Loucy (cell line): ENCODE measurements around the gene DNAI7.

ENCODE experiments used
- H2AFZ ChIP-seq: fragments of 200-600 bp; sonication (generic); 2 replicates; pipeline ENCODE4 v1.6.0; 2016; ENCODE audit warnings: antibody characterized with exemption, mild to moderate bottlenecking, low read length, moderate library complexity
- H3F3A ChIP-seq: fragments of 200-600 bp; 2 replicates; pipeline ENCODE4 v1.6.0; 2016; ENCODE audit warnings: antibody characterized with exemption, low read depth, mild to moderate bottlenecking
- H3K27me3 ChIP-seq: fragments of 200-600 bp; sonication (generic); 2 replicates; pipeline ENCODE4 v1.6.1; 2014; ENCODE audit warnings: low read length, mild to moderate bottlenecking; ENCODE audit not compliant: insufficient read depth, poor library complexity, severe bottlenecking
- H3K36me3 ChIP-seq: fragments of 200-600 bp; sonication (generic); 2 replicates; pipeline ENCODE4 v1.6.1; 2016; ENCODE audit warnings: low read length; ENCODE audit not compliant: insufficient read depth
- H3K4me1 ChIP-seq: fragments of 200-600 bp; sonication (generic); 2 replicates; pipeline ENCODE4 v1.5.1; 2014; ENCODE audit warnings: low read length, mild to moderate bottlenecking; ENCODE audit not compliant: insufficient read depth, poor library complexity, severe bottlenecking
- H3K4me2 ChIP-seq: fragments of 200-600 bp; sonication (generic); 2 replicates; pipeline ENCODE4 v1.6.0; 2014; ENCODE audit warnings: antibody characterized with exemption, low read length, low read depth, mild to moderate bottlenecking; ENCODE audit not compliant: poor library complexity, severe bottlenecking
- H3K4me3 ChIP-seq: fragments of 200-600 bp; sonication (generic); 2 replicates; pipeline ENCODE4 v1.5.1; 2014; ENCODE audit warnings: low read length, mild to moderate bottlenecking, mixed read lengths; ENCODE audit not compliant: poor library complexity, severe bottlenecking
- H3K79me2 ChIP-seq: fragments of 200-600 bp; sonication (generic); 2 replicates; pipeline ENCODE4 v1.6.1; 2014; ENCODE audit warnings: low read length; ENCODE audit not compliant: insufficient read depth
- H3K9ac ChIP-seq: fragments of 200-600 bp; sonication (generic); 2 replicates; pipeline ENCODE4 v1.6.0; 2014; ENCODE audit warnings: mild to moderate bottlenecking, low read depth, low read length, moderate library complexity; ENCODE audit not compliant: poor library complexity, severe bottlenecking
- H3K9me2 ChIP-seq: fragments of 200-600 bp; sonication (generic); replicated peaks from 2 replicates; pipeline ENCODE4 v1.6.1; 2016; ENCODE audit warnings: low read depth, low read length, mixed read lengths
- H3K9me3 ChIP-seq: fragments of 200-600 bp; sonication (generic); 2 replicates; pipeline ENCODE4 v1.6.1; 2014; ENCODE audit warnings: mild to moderate bottlenecking, antibody characterized with exemption, low read length, low read depth; ENCODE audit not compliant: insufficient read depth
- H4K20me1 ChIP-seq: fragments of 200-600 bp; sonication (generic); 2 replicates; pipeline ENCODE4 v1.6.0; 2014; ENCODE audit warnings: antibody characterized with exemption, low read length, mild to moderate bottlenecking; ENCODE audit not compliant: insufficient read depth, poor library complexity, severe bottlenecking
- CTCF ChIP-seq: fragments of 200-600 bp; sonication (generic); conservative IDR thresholded peaks from 2 replicates; pipeline ENCODE4 v1.5.1; 2014; ENCODE audit warnings: mild to moderate bottlenecking, antibody characterized with exemption, low read length
- EZH2phosphoT487 ChIP-seq: fragments of 200-600 bp; IDR thresholded peaks from 2 replicates; pipeline ENCODE4 v1.6.1; 2018; ENCODE audit warnings: antibody characterized with exemption, mild to moderate bottlenecking, moderate library complexity, borderline replicate concordance

The DNAI7 gene

GRCh38 chr12:25119020-25119419 is 75.9 kb downstream of the DNAI7 start:
- Histone ChIP-seq H3K4me2 (no peak overlapping the region), H3K4me1 (peaks cover 18% of the 10 kb centered on the region), H3K79me2 (no peaks in the 10 kb centered on the region), H2AFZ (no peak overlapping the region), H3K36me3 (no peaks in the 10 kb centered on the region), H4K20me1 (no peaks in the 10 kb centered on the region), H3K9me3 (no peaks in the 10 kb centered on the region), H3K4me3 (no peak overlapping the region), H3K27me3 (no peaks in the 10 kb centered on the region), H3K9me2 (no peaks in the 10 kb centered on the region), H3K9ac (no peak overlapping the region), H3F3A (no peaks in the 10 kb centered on the region)
- TF ChIP-seq EZH2phosphoT487 (no peak), CTCF (peak; percentile 69)

GRCh38 chr12:25115677-25116076 is 79.3 kb downstream of the DNAI7 start:
- H2AFZ ChIP-seq, result peak overlapping the region; percentile 18; the same call in 1 of the 2 replicates
- H3K79me2 ChIP-seq, result no peaks in the 10 kb centered on the region

GRCh38 chr12:25113651-25114050 is 81.3 kb downstream of the DNAI7 start:
- Histone ChIP-seq H3K4me1 (no peaks in the 10 kb centered on the region), H3K9ac (no peak overlapping the region), H3K27me3 (no peaks in the 10 kb centered on the region), H3K9me3 (no peaks in the 10 kb centered on the region), H3K4me2 (no peak overlapping the region), H3K79me2 (no peaks in the 10 kb centered on the region), H3K4me3 (no peak overlapping the region), H3F3A (no peaks in the 10 kb centered on the region), H3K9me2 (no peaks in the 10 kb centered on the region), H4K20me1 (no peaks in the 10 kb centered on the region), H2AFZ (no peak overlapping the region), H3K36me3 (peaks cover 15% of the 10 kb centered on the region; the same call in 1 of the 2 replicates)
- TF ChIP-seq EZH2phosphoT487 (no peak), CTCF (no peak)

More at GRCh38 chr12:25115677-25116076, 79.3 kb downstream of the DNAI7 start:
- Histone ChIP-seq H3K4me2 (no peak overlapping the region), H3K9me2 (no peaks in the 10 kb centered on the region), H3K4me3 (no peak overlapping the region), H3K27me3 (no peaks in the 10 kb centered on the region), H3K4me1 (peaks cover 3% of the 10 kb centered on the region), H4K20me1 (no peaks in the 10 kb centered on the region), H3K9me3 (no peaks in the 10 kb centered on the region), H3K9ac (no peak overlapping the region), H3F3A (no peaks in the 10 kb centered on the region), H3K36me3 (no peaks in the 10 kb centered on the region; the same call in 1 of the 2 replicates)
- TF ChIP-seq EZH2phosphoT487, result no peak
- no peak for TF ChIP-seq CTCF
